K562 (cell line): ENCODE data around the gene SPRED2. TPM values are rescaled to one million over a fixed set of nuclear protein-coding genes. Genes with fewer than 3 reads are reported as not detected.

Experiments
- ATAC-seq: fragments of 200-7000 bp; cut with Tn5 transposase; 3 replicates; pipeline ENCODE4 v1.9.1; 2020; ENCODE audit warnings: moderate library complexity
- BruUV-seq: library from RNA; stranded (reverse); fragments of 400-500 nt; replicated peaks from 2 replicates; lab custom pipeline; 2021; lab: Mats Ljungman, UMichigan
- CTCF ChIA-PET: fragments of 300-600 bp; formaldehyde crosslinking; extraction: SDS; loops from one replicate; lab custom pipeline; 2021; ENCODE audit warnings: low intra/inter-chr PET ratio; lab: Yijun Ruan, JAX
- POLR2A ChIA-PET: fragments of 300-600, 350-650 bp; sonication (Branson Sonifier 250); formaldehyde crosslinking; extraction: SDS; loops from one replicate; lab custom pipeline; 2021; ENCODE audit warnings: antibody characterized with exemption, inconsistent platforms; lab: Yijun Ruan, JAX
- DNase-seq, 4 experiments: peaks; one replicate each; pipeline versions ENCODE4 v3.0.0 to v3.0.0-alpha.2; 2011 to 2018; ENCODE audit warnings: low spot score in 3 of 4, mixed read lengths in 3 of 4; ENCODE audit errors: extremely low read depth in 1 of 4
- FAIRE-seq: peaks from 2 replicates; lab custom pipeline; 2011; peaks lifted over from hg19 to GRCh38; lab: Jason Lieb, UNC
- H2AFZ ChIP-seq: 2 replicates; pipeline ENCODE4 v1.6.0; 2011; ENCODE audit warnings: low read depth, low read length, control low read depth, inconsistent platforms
- H3K27ac ChIP-seq: fragments of 200-600 bp; 3 replicates; pipeline ENCODE4 v1.8.0; 2011; ENCODE audit warnings: low read depth, mild to moderate bottlenecking, control low read depth, inconsistent platforms, low read length, moderate library complexity, mixed read lengths; ENCODE audit errors: extremely low read depth
- H3K27me3 ChIP-seq, 2 experiments: fragments of 300-600 bp in 1 of 2; 2 replicates in 1 of 2; 3 replicates in 1 of 2; pipeline versions ENCODE4 v1.6.0 to v1.8.0; 2011; ENCODE audit warnings: inconsistent platforms in 2 of 2, low read length in 2 of 2, mild to moderate bottlenecking in 1 of 2, mixed read lengths in 1 of 2, moderate library complexity in 1 of 2; ENCODE audit not compliant: control insufficient read depth in 2 of 2, insufficient read depth in 2 of 2
- H3K36me3 ChIP-seq: fragments of 300-600 bp; 3 replicates; pipeline ENCODE4 v1.8.0; 2011; ENCODE audit warnings: mild to moderate bottlenecking, low read length, inconsistent platforms; ENCODE audit not compliant: control insufficient read depth, insufficient read depth
- H3K4me1 ChIP-seq, 2 experiments: fragments of 200-600 bp in 1 of 2; replicated peaks in 1 of 2; 2 replicates in 1 of 2; 3 replicates in 1 of 2; pipeline versions ENCODE4 v1.5.1 to v1.8.0; 2011; ENCODE audit warnings: inconsistent platforms in 2 of 2, low read length in 2 of 2, mild to moderate bottlenecking in 1 of 2, mixed read lengths in 1 of 2, moderate library complexity in 1 of 2; ENCODE audit not compliant: control insufficient read depth in 2 of 2, insufficient read depth in 2 of 2
- H3K4me2 ChIP-seq: 2 replicates; pipeline ENCODE4 v1.6.1; 2011; ENCODE audit warnings: low read length, control low read depth, inconsistent platforms, mixed read lengths; ENCODE audit not compliant: insufficient read depth
- H3K4me3 ChIP-seq: fragments of 200-600 bp; sonication (generic), shearing (Covaris generic); 2 replicates; pipeline ENCODE4 v1.5.1; 2016; ENCODE audit warnings: control low read depth, inconsistent platforms
- H3K79me2 ChIP-seq: fragments of 200-600 bp; 3 replicates; pipeline ENCODE4 v1.8.0; 2011; ENCODE audit warnings: low read length, inconsistent platforms; ENCODE audit not compliant: control insufficient read depth, insufficient read depth
- H3K9ac ChIP-seq, 2 experiments: 2 replicates each; pipeline versions ENCODE4 v1.6.0 to v1.6.1; 2011; ENCODE audit warnings: low read depth in 2 of 2, low read length in 2 of 2, control low read depth in 1 of 2, inconsistent platforms in 1 of 2, mild to moderate bottlenecking in 1 of 2, mixed read lengths in 1 of 2; ENCODE audit not compliant: insufficient read depth in 1 of 2
- H3K9me1 ChIP-seq: one replicate; pipeline ENCODE4 v1.6.0; 2011; ENCODE audit warnings: inconsistent platforms, mild to moderate bottlenecking, low read length, moderate library complexity; ENCODE audit not compliant: control insufficient read depth, insufficient read depth
- H3K9me3 ChIP-seq: replicated peaks from 2 replicates; pipeline ENCODE4 v1.5.1; 2011; ENCODE audit warnings: low read depth, low read length, inconsistent platforms; ENCODE audit not compliant: control insufficient read depth, insufficient read depth
- H4K20me1 ChIP-seq: replicated peaks from 2 replicates; pipeline ENCODE4 v1.6.1; 2011; ENCODE audit warnings: low read length, inconsistent platforms, mixed read lengths; ENCODE audit not compliant: control insufficient read depth, insufficient read depth
- CBFB ChIP-seq: sonication (generic); formaldehyde crosslinking; IDR thresholded peaks from 2 replicates; pipeline ENCODE4 v1.4.0; 2020; ENCODE audit warnings: mild to moderate bottlenecking, missing genetic modification reagents
- SMARCE1 ChIP-seq: fragments of 450-650 bp; IDR thresholded peaks from 2 replicates; pipeline ENCODE4 v1.7.1; 2016; ENCODE audit warnings: mild to moderate bottlenecking
- WGBS: fragments of 100-300 bp; shearing (Covaris generic); methylation state at CpG from one replicate; pipeline ENCODE4 v1.1.6; 2016; ENCODE audit warnings: low coverage, mixed read lengths; ENCODE audit not compliant: insufficient coverage; ENCODE audit errors: missing lambda C conversion rate; 5-methylcytosine and 5-hydroxymethylcytosine counted together
- in situ Hi-C: fragments of 300-500 bp; cut with MboI; formaldehyde crosslinking; loops from 4 replicates; pipeline ENCODE4 v1.15.0; 2018; ENCODE audit warnings: inconsistent platforms, mixed read lengths
- intact Hi-C: fragments of 100-400 bp; cut with micrococcal nuclease; formaldehyde crosslinking; loops from 2 replicates; pipeline ENCODE4 v1.14.2; 2022
- polyA plus RNA-seq, 8 experiments: library from polyadenylated mRNA; depleted of rRNA in 4 of 8; stranded (reverse) in 5 of 8; unstranded in 3 of 8; fragments of >200 nt; fragmentation: Nextera tagmentation in 2 of 8; fragmentation: Illumina TruSeq in 1 of 8; extraction: Ambion mirVana in 2 of 8; extraction: Trizol in 1 of 8; gene quantifications; 2 replicates each; pipeline versions ENCODE4 v1.2.1 to v1.2.3, GENCODE V29; 2011 to 2014; ENCODE audit warnings: inconsistent platforms in 1 of 8, missing spikeins in 1 of 8
- total RNA-seq, 7 experiments: library from RNA; depleted of rRNA in 6 of 7; stranded (reverse); fragments of >200 nt in 6 of 7; fragmentation: Illumina TruSeq in 2 of 7; extraction: Trizol in 2 of 7; gene quantifications; 2 replicates each; pipeline versions ENCODE4 v1.2.1 to v1.2.3, GENCODE V29; 2011 to 2021; ENCODE audit warnings: low replicate concordance in 1 of 7
- TF ChIP-seq, protein P1 (sequence below): fragments of 450-650 bp; IDR thresholded peaks from 2 replicates; pipeline ENCODE4 v1.6.1; 2016; ENCODE audit warnings: mild to moderate bottlenecking, moderate library complexity
- TF ChIP-seq, protein P2 (sequence below): fragments of 250-450 bp; sonication (Bioruptor Pico); IDR thresholded peaks from 2 replicates; pipeline ENCODE4 v1.6.1; 2021; ENCODE audit warnings: mild to moderate bottlenecking
- TF ChIP-seq, protein P3 (sequence below): fragments of 450-650 bp; formaldehyde crosslinking; IDR thresholded peaks from 2 replicates; pipeline ENCODE4 v1.4.0; 2020; ENCODE audit warnings: mild to moderate bottlenecking, mixed read lengths

SPRED2 gene
- total and polyA plus RNA-seq, 9 of the 15 experiments (the other 6 are each of a cell fraction or from before 2014, with no cell fraction given): 4.6 to 50.8 (median 14.1) TPM

DNA sequence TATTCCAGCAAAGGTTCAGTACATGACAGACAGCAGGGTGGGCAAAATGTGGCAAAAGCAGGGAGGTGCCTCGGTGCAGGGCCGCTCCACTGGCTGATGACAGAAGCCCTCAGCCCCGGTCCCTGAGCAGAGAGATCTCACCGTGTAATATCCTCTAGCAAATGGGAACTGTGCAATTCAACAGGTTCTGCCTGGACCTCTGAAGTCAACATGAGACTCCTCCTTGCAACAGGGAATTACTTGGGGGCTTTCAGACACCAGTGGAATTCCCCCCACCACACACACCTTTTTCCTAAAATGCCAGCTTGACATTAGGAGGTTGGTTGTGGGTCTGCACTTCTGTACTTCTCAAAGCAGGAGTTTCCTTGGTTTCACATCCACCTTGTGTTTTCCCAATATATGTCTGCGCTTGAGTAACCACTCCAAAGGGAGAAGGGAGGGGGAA is 50.8 kb downstream of the SPRED2 start:
- FAIRE-seq (no peak), DNase-seq (no peak), ATAC-seq (no peak)
- intact Hi-C loops (loop anchor here (2.0 to 5.0 kb wide), 4 partner anchors 15 to 171 kb away; partner anchors contain the start of gene SPRED2), in situ Hi-C loops (no loop called here)
- ChIA-PET POLR2A (interaction anchor here (1.0 to 2.8 kb wide), 3 partner anchors 9 to 55 kb away, joined by 3 to 12 read pairs (median 8); no protein-coding TSS in a partner anchor), CTCF (interaction anchor here (2.1 kb wide), 1 partner anchor 172 kb away, joined by 8 read pairs; no protein-coding TSS in a partner anchor)
- Histone ChIP-seq H3K4me1 (peaks cover 24 to 82% of the 10 kb centered on the region in 2 experiments), H3K9me1 (peaks cover 7% of the 10 kb centered on the region), H3K9me3 (no peaks in the 10 kb centered on the region), H3K36me3 (peaks cover 45% of the 10 kb centered on the region), H3K9ac (no peak overlapping the region), H3K4me3 (no peak overlapping the region), H3K4me2 (no peak overlapping the region), H3K27ac (no peak overlapping the region), H4K20me1 (peaks cover 31% of the 10 kb centered on the region), H2AFZ (no peak overlapping the region), H3K79me2 (peaks cover 88% of the 10 kb centered on the region), H3K27me3 (no peaks in the 10 kb centered on the region)
- no TSS peak for BruUV-seq
- WGBS: 87% methylated on average over 5 of the region's 5 CpGs
- TF ChIP-seq, protein P1, sequence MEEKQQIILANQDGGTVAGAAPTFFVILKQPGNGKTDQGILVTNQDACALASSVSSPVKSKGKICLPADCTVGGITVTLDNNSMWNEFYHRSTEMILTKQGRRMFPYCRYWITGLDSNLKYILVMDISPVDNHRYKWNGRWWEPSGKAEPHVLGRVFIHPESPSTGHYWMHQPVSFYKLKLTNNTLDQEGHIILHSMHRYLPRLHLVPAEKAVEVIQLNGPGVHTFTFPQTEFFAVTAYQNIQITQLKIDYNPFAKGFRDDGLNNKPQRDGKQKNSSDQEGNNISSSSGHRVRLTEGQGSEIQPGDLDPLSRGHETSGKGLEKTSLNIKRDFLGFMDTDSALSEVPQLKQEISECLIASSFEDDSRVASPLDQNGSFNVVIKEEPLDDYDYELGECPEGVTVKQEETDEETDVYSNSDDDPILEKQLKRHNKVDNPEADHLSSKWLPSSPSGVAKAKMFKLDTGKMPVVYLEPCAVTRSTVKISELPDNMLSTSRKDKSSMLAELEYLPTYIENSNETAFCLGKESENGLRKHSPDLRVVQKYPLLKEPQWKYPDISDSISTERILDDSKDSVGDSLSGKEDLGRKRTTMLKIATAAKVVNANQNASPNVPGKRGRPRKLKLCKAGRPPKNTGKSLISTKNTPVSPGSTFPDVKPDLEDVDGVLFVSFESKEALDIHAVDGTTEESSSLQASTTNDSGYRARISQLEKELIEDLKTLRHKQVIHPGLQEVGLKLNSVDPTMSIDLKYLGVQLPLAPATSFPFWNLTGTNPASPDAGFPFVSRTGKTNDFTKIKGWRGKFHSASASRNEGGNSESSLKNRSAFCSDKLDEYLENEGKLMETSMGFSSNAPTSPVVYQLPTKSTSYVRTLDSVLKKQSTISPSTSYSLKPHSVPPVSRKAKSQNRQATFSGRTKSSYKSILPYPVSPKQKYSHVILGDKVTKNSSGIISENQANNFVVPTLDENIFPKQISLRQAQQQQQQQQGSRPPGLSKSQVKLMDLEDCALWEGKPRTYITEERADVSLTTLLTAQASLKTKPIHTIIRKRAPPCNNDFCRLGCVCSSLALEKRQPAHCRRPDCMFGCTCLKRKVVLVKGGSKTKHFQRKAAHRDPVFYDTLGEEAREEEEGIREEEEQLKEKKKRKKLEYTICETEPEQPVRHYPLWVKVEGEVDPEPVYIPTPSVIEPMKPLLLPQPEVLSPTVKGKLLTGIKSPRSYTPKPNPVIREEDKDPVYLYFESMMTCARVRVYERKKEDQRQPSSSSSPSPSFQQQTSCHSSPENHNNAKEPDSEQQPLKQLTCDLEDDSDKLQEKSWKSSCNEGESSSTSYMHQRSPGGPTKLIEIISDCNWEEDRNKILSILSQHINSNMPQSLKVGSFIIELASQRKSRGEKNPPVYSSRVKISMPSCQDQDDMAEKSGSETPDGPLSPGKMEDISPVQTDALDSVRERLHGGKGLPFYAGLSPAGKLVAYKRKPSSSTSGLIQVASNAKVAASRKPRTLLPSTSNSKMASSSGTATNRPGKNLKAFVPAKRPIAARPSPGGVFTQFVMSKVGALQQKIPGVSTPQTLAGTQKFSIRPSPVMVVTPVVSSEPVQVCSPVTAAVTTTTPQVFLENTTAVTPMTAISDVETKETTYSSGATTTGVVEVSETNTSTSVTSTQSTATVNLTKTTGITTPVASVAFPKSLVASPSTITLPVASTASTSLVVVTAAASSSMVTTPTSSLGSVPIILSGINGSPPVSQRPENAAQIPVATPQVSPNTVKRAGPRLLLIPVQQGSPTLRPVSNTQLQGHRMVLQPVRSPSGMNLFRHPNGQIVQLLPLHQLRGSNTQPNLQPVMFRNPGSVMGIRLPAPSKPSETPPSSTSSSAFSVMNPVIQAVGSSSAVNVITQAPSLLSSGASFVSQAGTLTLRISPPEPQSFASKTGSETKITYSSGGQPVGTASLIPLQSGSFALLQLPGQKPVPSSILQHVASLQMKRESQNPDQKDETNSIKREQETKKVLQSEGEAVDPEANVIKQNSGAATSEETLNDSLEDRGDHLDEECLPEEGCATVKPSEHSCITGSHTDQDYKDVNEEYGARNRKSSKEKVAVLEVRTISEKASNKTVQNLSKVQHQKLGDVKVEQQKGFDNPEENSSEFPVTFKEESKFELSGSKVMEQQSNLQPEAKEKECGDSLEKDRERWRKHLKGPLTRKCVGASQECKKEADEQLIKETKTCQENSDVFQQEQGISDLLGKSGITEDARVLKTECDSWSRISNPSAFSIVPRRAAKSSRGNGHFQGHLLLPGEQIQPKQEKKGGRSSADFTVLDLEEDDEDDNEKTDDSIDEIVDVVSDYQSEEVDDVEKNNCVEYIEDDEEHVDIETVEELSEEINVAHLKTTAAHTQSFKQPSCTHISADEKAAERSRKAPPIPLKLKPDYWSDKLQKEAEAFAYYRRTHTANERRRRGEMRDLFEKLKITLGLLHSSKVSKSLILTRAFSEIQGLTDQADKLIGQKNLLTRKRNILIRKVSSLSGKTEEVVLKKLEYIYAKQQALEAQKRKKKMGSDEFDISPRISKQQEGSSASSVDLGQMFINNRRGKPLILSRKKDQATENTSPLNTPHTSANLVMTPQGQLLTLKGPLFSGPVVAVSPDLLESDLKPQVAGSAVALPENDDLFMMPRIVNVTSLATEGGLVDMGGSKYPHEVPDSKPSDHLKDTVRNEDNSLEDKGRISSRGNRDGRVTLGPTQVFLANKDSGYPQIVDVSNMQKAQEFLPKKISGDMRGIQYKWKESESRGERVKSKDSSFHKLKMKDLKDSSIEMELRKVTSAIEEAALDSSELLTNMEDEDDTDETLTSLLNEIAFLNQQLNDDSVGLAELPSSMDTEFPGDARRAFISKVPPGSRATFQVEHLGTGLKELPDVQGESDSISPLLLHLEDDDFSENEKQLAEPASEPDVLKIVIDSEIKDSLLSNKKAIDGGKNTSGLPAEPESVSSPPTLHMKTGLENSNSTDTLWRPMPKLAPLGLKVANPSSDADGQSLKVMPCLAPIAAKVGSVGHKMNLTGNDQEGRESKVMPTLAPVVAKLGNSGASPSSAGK: no peak
- TF ChIP-seq, protein P2, sequence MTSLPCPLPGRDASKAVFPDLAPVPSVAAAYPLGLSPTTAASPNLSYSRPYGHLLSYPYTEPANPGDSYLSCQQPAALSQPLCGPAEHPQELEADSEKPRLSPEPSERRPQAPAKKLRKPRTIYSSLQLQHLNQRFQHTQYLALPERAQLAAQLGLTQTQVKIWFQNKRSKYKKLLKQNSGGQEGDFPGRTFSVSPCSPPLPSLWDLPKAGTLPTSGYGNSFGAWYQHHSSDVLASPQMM: no peak
- no peak for TF ChIP-seq CBFB (CRISPR knock-in tag)
- no peak for TF ChIP-seq SMARCE1
- TF ChIP-seq, protein P3, sequence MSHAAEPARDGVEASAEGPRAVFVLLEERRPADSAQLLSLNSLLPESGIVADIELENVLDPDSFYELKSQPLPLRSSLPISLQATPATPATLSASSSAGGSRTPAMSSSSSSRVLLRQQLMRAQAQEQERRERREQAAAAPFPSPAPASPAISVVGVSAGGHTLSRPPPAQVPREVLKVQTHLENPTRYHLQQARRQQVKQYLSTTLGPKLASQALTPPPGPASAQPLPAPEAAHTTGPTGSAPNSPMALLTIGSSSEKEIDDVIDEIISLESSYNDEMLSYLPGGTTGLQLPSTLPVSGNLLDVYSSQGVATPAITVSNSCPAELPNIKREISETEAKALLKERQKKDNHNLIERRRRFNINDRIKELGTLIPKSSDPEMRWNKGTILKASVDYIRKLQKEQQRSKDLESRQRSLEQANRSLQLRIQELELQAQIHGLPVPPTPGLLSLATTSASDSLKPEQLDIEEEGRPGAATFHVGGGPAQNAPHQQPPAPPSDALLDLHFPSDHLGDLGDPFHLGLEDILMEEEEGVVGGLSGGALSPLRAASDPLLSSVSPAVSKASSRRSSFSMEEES (CRISPR knock-in tag): no peak
